Smooth muscle cell (in vitro differentiated cells): Measurements from ENCODE around the gene KRTAP10-11. TPM values are rescaled to one million over a fixed set of nuclear protein-coding genes. Genes with fewer than 3 reads are reported as not detected.
"Not testable (repeated sequence)": the region's sequence is repeated elsewhere in the genome, so short reads cannot be mapped to it uniquely, and the experiment has no call there.

ENCODE experiments used
- DNase-seq: peaks from one replicate; lab custom pipeline; 2025; ENCODE audit not compliant: unreplicated experiment; lab: John Stamatoyannopoulos, UW
- H2AFZ ChIP-seq: fragments of 200-600 bp; sonication (generic); 2 replicates; pipeline ENCODE4 v1.6.0; 2016; ENCODE audit warnings: antibody characterized with exemption, low read depth, mild to moderate bottlenecking
- H3F3A ChIP-seq: fragments of 200-600 bp; sonication (generic); 2 replicates; pipeline ENCODE4 v1.6.0; 2017; ENCODE audit warnings: antibody characterized with exemption, low read depth
- H3K27ac ChIP-seq: fragments of 200-600 bp; sonication (generic); 2 replicates; pipeline ENCODE4 v1.5.1; 2016; ENCODE audit warnings: low read depth, mild to moderate bottlenecking
- H3K27me3 ChIP-seq: fragments of 200-600 bp; sonication (generic); 2 replicates; pipeline ENCODE4 v1.6.1; 2016; ENCODE audit warnings: low read depth, mild to moderate bottlenecking
- H3K36me3 ChIP-seq: fragments of 200-600 bp; sonication (generic); 2 replicates; pipeline ENCODE4 v1.5.1; 2016; ENCODE audit warnings: low read depth
- H3K4me1 ChIP-seq: fragments of 200-600 bp; sonication (generic); 2 replicates; pipeline ENCODE4 v1.5.1; 2016; ENCODE audit warnings: low read depth
- H3K4me2 ChIP-seq: fragments of 200-600 bp; sonication (generic); 2 replicates; pipeline ENCODE4 v1.6.0; 2016; ENCODE audit warnings: mild to moderate bottlenecking
- H3K4me3 ChIP-seq: fragments of 200-600 bp; sonication (generic); 2 replicates; pipeline ENCODE4 v1.5.1; 2016; ENCODE audit warnings: mild to moderate bottlenecking
- H3K79me2 ChIP-seq: fragments of 200-600 bp; sonication (generic); 2 replicates; pipeline ENCODE4 v1.6.0; 2016; ENCODE audit warnings: low read depth, mild to moderate bottlenecking
- H3K9ac ChIP-seq: fragments of 200-600 bp; sonication (generic); 2 replicates; pipeline ENCODE4 v1.6.0; 2016; ENCODE audit warnings: low read depth
- H3K9me3 ChIP-seq: fragments of 200-600 bp; sonication (generic); replicated peaks from 2 replicates; pipeline ENCODE4 v1.5.1; 2016; ENCODE audit warnings: low read depth
- H4K20me1 ChIP-seq: fragments of 200-600 bp; sonication (generic); 2 replicates; pipeline ENCODE4 v1.6.0; 2016; ENCODE audit warnings: low read depth
- CTCF ChIP-seq: fragments of 200-600 bp; sonication (generic); IDR thresholded peaks from 2 replicates; pipeline ENCODE4 v1.5.1; 2017; ENCODE audit warnings: borderline replicate concordance, mild to moderate bottlenecking, antibody characterized with exemption; ENCODE audit not compliant: insufficient read depth, poor library complexity, severe bottlenecking
- WGBS: methylation state at CpG from one replicate; pipeline ENCODE4 v1.1.7; 2016; ENCODE audit warnings: low lambda C conversion rate; 5-methylcytosine and 5-hydroxymethylcytosine counted together
- polyA plus RNA-seq: library from polyadenylated mRNA; unstranded; fragments of >200 nt; fragmentation: Nextera tagmentation; extraction: Ambion mirVana; gene quantifications from 2 replicates; pipeline ENCODE4 v1.2.1, GENCODE V29; 2016
- total RNA-seq: library from RNA; depleted of rRNA; stranded (reverse); fragments of >200 nt; gene quantifications from 2 replicates; pipeline ENCODE4 v1.2.3, GENCODE V29; 2014

The KRTAP10-11 gene
- total and polyA plus RNA-seq, 2 experiments from 2014 or later, result not detected

GRCh38 chr21:44684483-44684882 is 38.3 kb downstream of the KRTAP10-11 start:
- Histone ChIP-seq H3K4me3 (no peak overlapping the region), H3K4me2 (no peak overlapping the region), H3K9ac (no peak overlapping the region), H3K27me3 (no peaks in the 10 kb centered on the region), H3K9me3 (no peaks in the 10 kb centered on the region), H4K20me1 (no peaks in the 10 kb centered on the region), H3K36me3 (no peaks in the 10 kb centered on the region), H3F3A (no peaks in the 10 kb centered on the region), H2AFZ (no peak overlapping the region), H3K27ac (no peak overlapping the region), H3K79me2 (no peaks in the 10 kb centered on the region), H3K4me1 (peaks cover 12% of the 10 kb centered on the region)
- DNase-seq, result no peak
- WGBS, result 86% methylated on average over 6 of the region's 6 CpGs
- TF ChIP-seq CTCF, result no peak

- not testable (repeated sequence) for H4K20me1 ChIP-seq, H3K27ac ChIP-seq, H3K79me2 ChIP-seq, H2AFZ ChIP-seq, H3F3A ChIP-seq, DNase-seq, H3K36me3 ChIP-seq, H3K9me3 ChIP-seq, H3K4me3 ChIP-seq, H3K4me2 ChIP-seq, H3K27me3 ChIP-seq, H3K9ac ChIP-seq
- peaks cover 12% of the 10 kb centered on the region for H3K4me1 ChIP-seq
- 88% methylated on average over 6 of the region's 6 CpGs for WGBS
Measured at GRCh38 chr21:44685050-44685449, 38.8 kb downstream of the KRTAP10-11 start.

- H2AFZ ChIP-seq, result no peak overlapping the region
- no peak for TF ChIP-seq CTCF
- no peaks in the 10 kb centered on the region for H3F3A ChIP-seq
- no peak overlapping the region for H3K9ac ChIP-seq
- no peak overlapping the region for H3K4me3 ChIP-seq
- no peak for DNase-seq
- H4K20me1 ChIP-seq, result no peaks in the 10 kb centered on the region
- no peak overlapping the region for H3K4me2 ChIP-seq
- no peaks in the 10 kb centered on the region for H3K36me3 ChIP-seq
- H3K9me3 ChIP-seq, result no peaks in the 10 kb centered on the region
- no peaks in the 10 kb centered on the region for H3K27me3 ChIP-seq
- no peaks in the 10 kb centered on the region for H3K79me2 ChIP-seq
- peaks cover 12% of the 10 kb centered on the region for H3K4me1 ChIP-seq
- 72% methylated on average over 9 of the region's 14 CpGs for WGBS
- no peak overlapping the region for H3K27ac ChIP-seq
Measured at GRCh38 chr21:44686000-44686781, 40.0 kb downstream of the KRTAP10-11 start.

GRCh38 chr21:44686843-44687561 is 40.8 kb downstream of the KRTAP10-11 start:
- TF ChIP-seq CTCF, result no peak
- Histone ChIP-seq H2AFZ (no peak overlapping the region), H3K79me2 (no peaks in the 10 kb centered on the region), H3K27ac (no peak overlapping the region), H3K4me1 (peaks cover 12% of the 10 kb centered on the region), H3F3A (peaks cover 7% of the 10 kb centered on the region), H3K9ac (no peak overlapping the region), H3K36me3 (no peaks in the 10 kb centered on the region), H3K4me3 (no peak overlapping the region), H3K27me3 (no peaks in the 10 kb centered on the region), H4K20me1 (no peaks in the 10 kb centered on the region), H3K9me3 (no peaks in the 10 kb centered on the region), H3K4me2 (no peak overlapping the region)
- no peak for DNase-seq
- 83% methylated on average over 25 of the region's 25 CpGs for WGBS
